Measurements from ENCODE around the gene ULK4.

DNA sequence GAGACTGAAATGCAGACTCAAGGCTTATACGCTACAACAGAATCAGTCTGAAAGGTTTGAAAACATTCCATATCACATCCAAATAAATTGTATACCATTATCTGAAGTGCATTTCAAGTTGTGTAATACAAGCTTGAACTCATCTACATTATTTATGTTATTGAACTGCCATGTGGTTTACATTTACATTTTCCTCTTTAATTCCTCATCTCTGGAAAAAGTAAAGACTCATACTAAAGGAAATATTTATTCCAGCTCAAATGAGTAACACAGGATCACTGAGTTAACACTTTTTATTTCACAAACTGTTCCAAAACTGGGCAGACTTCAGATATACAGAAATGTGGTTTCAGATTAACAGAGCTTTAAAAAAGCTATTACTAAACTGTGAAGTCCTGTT, 282.5 kb downstream of the ULK4 start:
- TF ChIP-seq, protein P1, sequence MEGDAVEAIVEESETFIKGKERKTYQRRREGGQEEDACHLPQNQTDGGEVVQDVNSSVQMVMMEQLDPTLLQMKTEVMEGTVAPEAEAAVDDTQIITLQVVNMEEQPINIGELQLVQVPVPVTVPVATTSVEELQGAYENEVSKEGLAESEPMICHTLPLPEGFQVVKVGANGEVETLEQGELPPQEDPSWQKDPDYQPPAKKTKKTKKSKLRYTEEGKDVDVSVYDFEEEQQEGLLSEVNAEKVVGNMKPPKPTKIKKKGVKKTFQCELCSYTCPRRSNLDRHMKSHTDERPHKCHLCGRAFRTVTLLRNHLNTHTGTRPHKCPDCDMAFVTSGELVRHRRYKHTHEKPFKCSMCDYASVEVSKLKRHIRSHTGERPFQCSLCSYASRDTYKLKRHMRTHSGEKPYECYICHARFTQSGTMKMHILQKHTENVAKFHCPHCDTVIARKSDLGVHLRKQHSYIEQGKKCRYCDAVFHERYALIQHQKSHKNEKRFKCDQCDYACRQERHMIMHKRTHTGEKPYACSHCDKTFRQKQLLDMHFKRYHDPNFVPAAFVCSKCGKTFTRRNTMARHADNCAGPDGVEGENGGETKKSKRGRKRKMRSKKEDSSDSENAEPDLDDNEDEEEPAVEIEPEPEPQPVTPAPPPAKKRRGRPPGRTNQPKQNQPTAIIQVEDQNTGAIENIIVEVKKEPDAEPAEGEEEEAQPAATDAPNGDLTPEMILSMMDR (IDR thresholded peaks at IDR 0.05; ENCODE audit: low read depth, low read length) = no peak
- no peak for TF ChIP-seq POLR2A (IDR thresholded peaks at IDR 0.05; ENCODE audit: extremely low read depth, insufficient read length)
- TF ChIP-seq, protein P2, sequence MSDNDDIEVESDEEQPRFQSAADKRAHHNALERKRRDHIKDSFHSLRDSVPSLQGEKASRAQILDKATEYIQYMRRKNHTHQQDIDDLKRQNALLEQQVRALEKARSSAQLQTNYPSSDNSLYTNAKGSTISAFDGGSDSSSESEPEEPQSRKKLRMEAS (IDR thresholded peaks at IDR 0.05; ENCODE audit: low read depth, low read length) = no peak

Data from NB4 (cell line).